OCI-LY7 (cell line): ENCODE results near the gene ANO1.

Experiments used
- EZH2phosphoT487 ChIP-seq: fragments of 200-600 bp; sonication (generic); IDR thresholded peaks from 2 replicates; pipeline ENCODE4 v1.6.1; 2018; ENCODE audit warnings: low read depth, borderline replicate concordance, mild to moderate bottlenecking, mixed run types, antibody characterized with exemption, low read length, moderate library complexity, mixed read lengths
- TF ChIP-seq, protein P1 (sequence below): fragments of 200-600 bp; sonication (generic); conservative IDR thresholded peaks from 2 replicates; pipeline ENCODE4 v1.5.1; 2014; ENCODE audit warnings: mild to moderate bottlenecking, antibody characterized with exemption, low read length, moderate library complexity, mixed read lengths

GRCh38 chr11:70072461-70072860 lies 5.7 kb upstream of the ANO1 start:
- TF ChIP-seq, protein P1, sequence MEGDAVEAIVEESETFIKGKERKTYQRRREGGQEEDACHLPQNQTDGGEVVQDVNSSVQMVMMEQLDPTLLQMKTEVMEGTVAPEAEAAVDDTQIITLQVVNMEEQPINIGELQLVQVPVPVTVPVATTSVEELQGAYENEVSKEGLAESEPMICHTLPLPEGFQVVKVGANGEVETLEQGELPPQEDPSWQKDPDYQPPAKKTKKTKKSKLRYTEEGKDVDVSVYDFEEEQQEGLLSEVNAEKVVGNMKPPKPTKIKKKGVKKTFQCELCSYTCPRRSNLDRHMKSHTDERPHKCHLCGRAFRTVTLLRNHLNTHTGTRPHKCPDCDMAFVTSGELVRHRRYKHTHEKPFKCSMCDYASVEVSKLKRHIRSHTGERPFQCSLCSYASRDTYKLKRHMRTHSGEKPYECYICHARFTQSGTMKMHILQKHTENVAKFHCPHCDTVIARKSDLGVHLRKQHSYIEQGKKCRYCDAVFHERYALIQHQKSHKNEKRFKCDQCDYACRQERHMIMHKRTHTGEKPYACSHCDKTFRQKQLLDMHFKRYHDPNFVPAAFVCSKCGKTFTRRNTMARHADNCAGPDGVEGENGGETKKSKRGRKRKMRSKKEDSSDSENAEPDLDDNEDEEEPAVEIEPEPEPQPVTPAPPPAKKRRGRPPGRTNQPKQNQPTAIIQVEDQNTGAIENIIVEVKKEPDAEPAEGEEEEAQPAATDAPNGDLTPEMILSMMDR: no peak
- TF ChIP-seq EZH2phosphoT487: no peak
